ENCODE results near the gene AK3. TPM values are rescaled to one million over a fixed set of nuclear protein-coding genes. Genes with fewer than 3 reads are reported as not detected.
"Not testable (repeated sequence)": the region's sequence is repeated elsewhere in the genome, so short reads cannot be mapped to it uniquely, and the experiment has no call there.

AK3 gene
- total RNA-seq, 1 donor from 2014 or later, result 40.4 TPM

GRCh38 chr9:4756420-4756819, 15.4 kb upstream of the AK3 start:
- no peak for TF ChIP-seq CTCF (IDR thresholded peaks at IDR 0.05)
- H3K36me3 ChIP-seq, result no peaks in the 10 kb centered on the region
- H3K27me3 ChIP-seq (ENCODE audit: low read depth), result no peaks in the 10 kb centered on the region
- no peak overlapping the region for H3K4me3 ChIP-seq
- DNase-seq (no peak), ATAC-seq (peak in 1 of 2 donors; percentile 50)
- H3K4me1 ChIP-seq, result peaks cover 9% of the 10 kb centered on the region
- no peak overlapping the region for H3K27ac ChIP-seq
- intact Hi-C loops (cut with DNase I), result no loop called here
- H3K9me3 ChIP-seq, result no peaks in the 10 kb centered on the region

- ATAC-seq (no peak), DNase-seq (no peak)
- no peak overlapping the region for H3K27ac ChIP-seq
- no peak overlapping the region for H3K4me3 ChIP-seq
- no peak for TF ChIP-seq CTCF (IDR thresholded peaks at IDR 0.05)
- intact Hi-C loops (cut with DNase I), result no loop called here
- no peaks in the 10 kb centered on the region for H3K36me3 ChIP-seq
- H3K9me3 ChIP-seq, result no peaks in the 10 kb centered on the region
- peaks cover 4% of the 10 kb centered on the region for H3K4me1 ChIP-seq
- H3K27me3 ChIP-seq (ENCODE audit: low read depth), result no peaks in the 10 kb centered on the region
Observed at GRCh38 chr9:4755026-4755609, 14.1 kb upstream of the AK3 start.

GRCh38 chr9:4754530-4754929, 13.5 kb upstream of the AK3 start:
- ATAC-seq; H3K36me3 ChIP-seq; intact Hi-C loops (cut with DNase I); H3K27me3 ChIP-seq (ENCODE audit: low read depth); H3K4me3 ChIP-seq; H3K27ac ChIP-seq; DNase-seq; H3K4me1 ChIP-seq; H3K9me3 ChIP-seq: not testable (repeated sequence)

- intact Hi-C loops (cut with DNase I), result no loop called here
- no peaks in the 10 kb centered on the region for H3K36me3 ChIP-seq
- H3K27ac ChIP-seq, result no peak overlapping the region
- no peak overlapping the region for H3K4me3 ChIP-seq
- H3K9me3 ChIP-seq, result no peaks in the 10 kb centered on the region
- DNase-seq, result no peak
- H3K27me3 ChIP-seq (ENCODE audit: low read depth), result no peaks in the 10 kb centered on the region
- no peaks in the 10 kb centered on the region for H3K4me1 ChIP-seq
- peak; percentile 51 to 75 for ATAC-seq
- peak; percentile 61 for TF ChIP-seq CTCF (IDR thresholded peaks at IDR 0.05)
Observed at GRCh38 chr9:4750023-4750673, 9.1 kb upstream of the AK3 start.

GRCh38 chr9:4748612-4749011, 7.6 kb upstream of the AK3 start:
- H3K4me3 ChIP-seq, result no peak overlapping the region
- ATAC-seq, result no peak
- intact Hi-C loops (cut with DNase I), result no loop called here
- no peak for DNase-seq
- H3K9me3 ChIP-seq, result no peaks in the 10 kb centered on the region
- H3K4me1 ChIP-seq, result no peaks in the 10 kb centered on the region
- no peaks in the 10 kb centered on the region for H3K27me3 ChIP-seq (ENCODE audit: low read depth)
- no peak overlapping the region for H3K27ac ChIP-seq
- TF ChIP-seq CTCF (IDR thresholded peaks at IDR 0.05), result no peak
- no peaks in the 10 kb centered on the region for H3K36me3 ChIP-seq

- Histone ChIP-seq H3K36me3 (no peaks in the 10 kb centered on the region), H3K27ac (no peak overlapping the region), H3K4me3 (no peak overlapping the region), H3K9me3 (no peaks in the 10 kb centered on the region), H3K27me3 (ENCODE audit: low read depth) (no peaks in the 10 kb centered on the region), H3K4me1 (peaks cover 5% of the 10 kb centered on the region)
- ATAC-seq (no peak), DNase-seq (no peak)
- intact Hi-C loops (cut with DNase I), result no loop called here
- TF ChIP-seq CTCF (IDR thresholded peaks at IDR 0.05), result no peak
Observed at GRCh38 chr9:4746278-4747030, 5.5 kb upstream of the AK3 start.

Measured in lower lobe of right lung (tissue), 2 donors.